Activated T-cell treated with anti-CD3 and anti-CD28 coated beads, Interleukin-2, amount 50 U/mL, for 4 hours (primary cell): ENCODE measurements around the gene PARP6. TPM values are rescaled to one million over a fixed set of nuclear protein-coding genes. Genes with fewer than 3 reads are reported as not detected.

ENCODE experiments used
- ATAC-seq, 2 donors: fragments of 200-7000 bp; cut with Tn5 transposase; one replicate each; pipeline ENCODE4 v1.10.0; 2021
- DNase-seq: peaks from one replicate; pipeline ENCODE4 v3.0.0-alpha.2; 2020
- H3K27me3 Mint-ChIP-seq: one replicate; pipeline ENCODE4 v1.8.0; 2021; ENCODE audit warnings: low read depth, mixed read lengths
- H3K36me3 Mint-ChIP-seq: one replicate; pipeline ENCODE4 v1.8.0; 2022; ENCODE audit warnings: mixed read lengths; ENCODE audit not compliant: insufficient read depth
- H3K4me1 Mint-ChIP-seq: one replicate; pipeline ENCODE4 v1.8.0; 2021; ENCODE audit warnings: low read depth, mixed read lengths
- H3K4me3 Mint-ChIP-seq: one replicate; pipeline ENCODE4 v1.8.0; 2021; ENCODE audit warnings: mild to moderate bottlenecking, moderate library complexity, mixed read lengths
- H3K9me3 Mint-ChIP-seq: one replicate; pipeline ENCODE4 v1.8.0; 2021; ENCODE audit warnings: mixed read lengths
- total RNA-seq, 3 donors: library from RNA; stranded (reverse); gene quantifications; one replicate each; pipeline ENCODE4 v1.2.1, GENCODE V29; 2021

Gene PARP6
- total RNA-seq, 3 donors from 2014 or later, result 62.9 to 63.2 (median 62.9) TPM

GRCh38 chr15:72265031-72265430, 7.3 kb downstream of the PARP6 start:
- Mint-ChIP-seq H3K36me3 (peaks cover 66% of the 10 kb centered on the region), H3K9me3 (no peaks in the 10 kb centered on the region), H3K27me3 (no peaks in the 10 kb centered on the region), H3K4me3 (no peak overlapping the region), H3K4me1 (peaks cover 38% of the 10 kb centered on the region)
- DNase-seq, result no peak
- no peak for ATAC-seq

- Mint-ChIP-seq H3K27me3 (no peaks in the 10 kb centered on the region), H3K4me3 (no peak overlapping the region), H3K4me1 (peaks cover 2% of the 10 kb centered on the region), H3K36me3 (peaks cover 53% of the 10 kb centered on the region), H3K9me3 (no peaks in the 10 kb centered on the region)
- ATAC-seq (no peak), DNase-seq (no peak)
Observed at GRCh38 chr15:72252663-72253299, 19.6 kb downstream of the PARP6 start.

- DNase-seq, result no peak
- ATAC-seq, result no peak
- Mint-ChIP-seq H3K4me3 (no peak overlapping the region), H3K27me3 (no peaks in the 10 kb centered on the region), H3K36me3 (peaks cover 49% of the 10 kb centered on the region), H3K4me1 (peaks cover 4% of the 10 kb centered on the region), H3K9me3 (no peaks in the 10 kb centered on the region)
Observed at GRCh38 chr15:72249142-72249810, 23.1 kb downstream of the PARP6 start.

- no peaks in the 10 kb centered on the region for H3K9me3 Mint-ChIP-seq
- H3K36me3 Mint-ChIP-seq, result peaks cover 49% of the 10 kb centered on the region
- ATAC-seq (no peak), DNase-seq (no peak)
- H3K4me1 Mint-ChIP-seq, result peaks cover 4% of the 10 kb centered on the region
- H3K4me3 Mint-ChIP-seq, result no peak overlapping the region
- no peaks in the 10 kb centered on the region for H3K27me3 Mint-ChIP-seq
Observed at GRCh38 chr15:72248514-72248913, 23.8 kb downstream of the PARP6 start.

GRCh38 chr15:72242775-72243370, 29.5 kb downstream of the PARP6 start:
- H3K4me1 Mint-ChIP-seq, result peaks cover 10% of the 10 kb centered on the region
- ATAC-seq, result no peak
- H3K36me3 Mint-ChIP-seq, result peaks cover 43% of the 10 kb centered on the region
- DNase-seq, result no peak
- no peak overlapping the region for H3K4me3 Mint-ChIP-seq
- no peaks in the 10 kb centered on the region for H3K9me3 Mint-ChIP-seq
- no peaks in the 10 kb centered on the region for H3K27me3 Mint-ChIP-seq

GRCh38 chr15:72239652-72240051, 32.7 kb downstream of the PARP6 start:
- Mint-ChIP-seq H3K4me3 (no peak overlapping the region), H3K9me3 (no peaks in the 10 kb centered on the region), H3K27me3 (no peaks in the 10 kb centered on the region), H3K4me1 (peaks cover 27% of the 10 kb centered on the region), H3K36me3 (peaks cover 34% of the 10 kb centered on the region)
- no peak for DNase-seq
- no peak for ATAC-seq

GRCh38 chr15:72238586-72238985, 33.8 kb downstream of the PARP6 start:
- ATAC-seq (no peak), DNase-seq (no peak)
- peaks cover 27% of the 10 kb centered on the region for H3K4me1 Mint-ChIP-seq
- no peaks in the 10 kb centered on the region for H3K27me3 Mint-ChIP-seq
- H3K9me3 Mint-ChIP-seq, result no peaks in the 10 kb centered on the region
- peaks cover 26% of the 10 kb centered on the region for H3K36me3 Mint-ChIP-seq
- no peak overlapping the region for H3K4me3 Mint-ChIP-seq

- DNase-seq, result no peak
- peak overlapping the region; percentile 77 for H3K4me3 Mint-ChIP-seq
- peak in 1 of 2 donors; percentile 7 for ATAC-seq
- H3K9me3 Mint-ChIP-seq, result no peaks in the 10 kb centered on the region
- no peaks in the 10 kb centered on the region for H3K27me3 Mint-ChIP-seq
- peaks cover 23% of the 10 kb centered on the region for H3K36me3 Mint-ChIP-seq
- H3K4me1 Mint-ChIP-seq, result peaks cover 30% of the 10 kb centered on the region
Observed at GRCh38 chr15:72237853-72238224, 34.5 kb downstream of the PARP6 start.

- DNase-seq (peak; percentile 55), ATAC-seq (peak; percentile 98)
- no peaks in the 10 kb centered on the region for H3K27me3 Mint-ChIP-seq
- no peaks in the 10 kb centered on the region for H3K9me3 Mint-ChIP-seq
- H3K4me1 Mint-ChIP-seq, result peaks cover 36% of the 10 kb centered on the region
- H3K36me3 Mint-ChIP-seq, result peaks cover 18% of the 10 kb centered on the region
- peak overlapping the region; percentile 77 for H3K4me3 Mint-ChIP-seq
Observed at GRCh38 chr15:72237029-72237852, 35.1 kb downstream of the PARP6 start.

- DNase-seq, result no peak
- H3K9me3 Mint-ChIP-seq, result no peaks in the 10 kb centered on the region
- H3K4me1 Mint-ChIP-seq, result peaks cover 43% of the 10 kb centered on the region
- ATAC-seq, result no peak
- H3K36me3 Mint-ChIP-seq, result peaks cover 12% of the 10 kb centered on the region
- peak overlapping the region; percentile 77 for H3K4me3 Mint-ChIP-seq
- H3K27me3 Mint-ChIP-seq, result no peaks in the 10 kb centered on the region
Observed at GRCh38 chr15:72236381-72237003, 35.9 kb downstream of the PARP6 start.

GRCh38 chr15:72235298-72235697, 37.1 kb downstream of the PARP6 start:
- no peaks in the 10 kb centered on the region for H3K27me3 Mint-ChIP-seq
- H3K4me1 Mint-ChIP-seq, result peaks cover 43% of the 10 kb centered on the region
- DNase-seq, result no peak
- H3K4me3 Mint-ChIP-seq, result no peak overlapping the region
- H3K36me3 Mint-ChIP-seq, result peaks cover 6% of the 10 kb centered on the region
- no peak for ATAC-seq
- H3K9me3 Mint-ChIP-seq, result no peaks in the 10 kb centered on the region

- no peak overlapping the region for H3K4me3 Mint-ChIP-seq
- no peaks in the 10 kb centered on the region for H3K27me3 Mint-ChIP-seq
- no peak for ATAC-seq
- no peaks in the 10 kb centered on the region for H3K9me3 Mint-ChIP-seq
- no peak for DNase-seq
- H3K36me3 Mint-ChIP-seq, result peaks cover 11% of the 10 kb centered on the region
- H3K4me1 Mint-ChIP-seq, result peaks cover 39% of the 10 kb centered on the region
Observed at GRCh38 chr15:72233769-72234168, 38.6 kb downstream of the PARP6 start.

- H3K9me3 Mint-ChIP-seq, result no peaks in the 10 kb centered on the region
- DNase-seq (peak; percentile 46), ATAC-seq (peak in 1 of 2 donors; percentile 6)
- peak overlapping the region; percentile 98 for H3K4me3 Mint-ChIP-seq
- H3K36me3 Mint-ChIP-seq, result peaks cover 18% of the 10 kb centered on the region
- H3K4me1 Mint-ChIP-seq, result peaks cover 35% of the 10 kb centered on the region
- H3K27me3 Mint-ChIP-seq, result no peaks in the 10 kb centered on the region
Observed at GRCh38 chr15:72231833-72232478, 40.4 kb downstream of the PARP6 start.
